Measurements from ENCODE around the gene TMEM231.
"Not testable (repeated sequence)": the region's sequence is repeated elsewhere in the genome, so short reads cannot be mapped to it uniquely, and the experiment has no call there.

Gene TMEM231

GRCh38 chr16:75532142-75532765, 23.8 kb downstream of the TMEM231 start:
- no peak for DNase-seq (ENCODE audit: low read depth)

GRCh38 chr16:75529959-75530358, 26.1 kb downstream of the TMEM231 start:
- DNase-seq (ENCODE audit: low read depth) = no peak

GRCh38 chr16:75529056-75529905, 26.8 kb downstream of the TMEM231 start:
- DNase-seq (ENCODE audit: low read depth) = no peak

- DNase-seq (ENCODE audit: low read depth) = no peak
Observed at GRCh38 chr16:75527825-75528299, 28.2 kb downstream of the TMEM231 start.

GRCh38 chr16:75526032-75526790, 29.8 kb downstream of the TMEM231 start:
- no peak for DNase-seq (ENCODE audit: low read depth)

GRCh38 chr16:75519175-75519574, 36.9 kb downstream of the TMEM231 start:
- DNase-seq (ENCODE audit: low read depth) = no peak

- DNase-seq (ENCODE audit: low read depth) = peak; percentile 33
Observed at GRCh38 chr16:75516189-75516966, 39.7 kb downstream of the TMEM231 start.

GRCh38 chr16:75514296-75514695, 41.8 kb downstream of the TMEM231 start:
- no peak for DNase-seq (ENCODE audit: low read depth)

GRCh38 chr16:75506574-75506973, 49.5 kb downstream of the TMEM231 start:
- DNase-seq (ENCODE audit: low read depth) = no peak

- no peak for DNase-seq (ENCODE audit: low read depth)
Observed at GRCh38 chr16:75506107-75506506, 49.9 kb downstream of the TMEM231 start.

GRCh38 chr16:75503801-75504200, 52.3 kb downstream of the TMEM231 start:
- no peak for DNase-seq (ENCODE audit: low read depth)

- DNase-seq (ENCODE audit: low read depth) = no peak
Observed at GRCh38 chr16:75502916-75503605, 53.0 kb downstream of the TMEM231 start.

GRCh38 chr16:75501820-75502219, 54.2 kb downstream of the TMEM231 start:
- not testable (repeated sequence) for DNase-seq (ENCODE audit: low read depth)

GRCh38 chr16:75501359-75501758, 54.7 kb downstream of the TMEM231 start:
- DNase-seq (ENCODE audit: low read depth) = no peak

GRCh38 chr16:75498605-75499322, 57.3 kb downstream of the TMEM231 start:
- DNase-seq (ENCODE audit: low read depth) = not testable (repeated sequence)

- no peak for DNase-seq (ENCODE audit: low read depth)
Observed at GRCh38 chr16:75497558-75497957, 58.5 kb downstream of the TMEM231 start.

GRCh38 chr16:75495076-75495674, 60.9 kb downstream of the TMEM231 start, which contains the start of gene CHST6:
CHST6 (minus strand) TSS chr16:75495441; CDS start chr16:75479828, 15,613 bp downstream.
- DNase-seq (ENCODE audit: low read depth) = peak; percentile 31

GRCh38 chr16:75494661-75495075, 61.4 kb downstream of the TMEM231 start:
- DNase-seq (ENCODE audit: low read depth) = no peak

GRCh38 chr16:75494184-75494583, 61.9 kb downstream of the TMEM231 start:
- DNase-seq (ENCODE audit: low read depth) = no peak

GRCh38 chr16:75491876-75492275, 64.2 kb downstream of the TMEM231 start:
- no peak for DNase-seq (ENCODE audit: low read depth)
